Measurements from ENCODE around the gene DNAJC10.
"Not testable (repeated sequence)": the region's sequence is repeated elsewhere in the genome, so short reads cannot be mapped to it uniquely, and the experiment has no call there.

GRCh38 chr2:182686763-182687162 lies 29.3 kb upstream of the DNAJC10 start:
- not testable (repeated sequence) for TF ChIP-seq POLR2A (IDR thresholded peaks at IDR 0.05); POLR2AphosphoS5 (IDR thresholded peaks at IDR 0.05; ENCODE audit: insufficient read depth in 1 of 2, low read depth in 1 of 2); CTCF (IDR thresholded peaks at IDR 0.05)

Measured in vagina (tissue), 2 donors.